GM13977 (cell line): ENCODE measurements around the gene MACROD2.
"Not testable (repeated sequence)": the region's sequence is repeated elsewhere in the genome, so short reads cannot be mapped to it uniquely, and the experiment has no call there.

Experiments
- DNase-seq: peaks from one replicate; pipeline ENCODE4 v3.0.0; 2012; ENCODE audit warnings: low spot score
- in situ Hi-C: fragments of 300-500 bp; cut with MboI; formaldehyde crosslinking; loops from one replicate; pipeline ENCODE4 v1.12.0; 2022; ENCODE audit warnings: low sequenced_read_pairs, low pct_unique_long_range_greater_than_20kb, mixed read lengths, inconsistent platforms; ENCODE audit not compliant: unreplicated experiment
- TF ChIP-seq, protein P1 (sequence below): IDR thresholded peaks from 2 replicates; pipeline ENCODE4 v1.5.1; 2012; ENCODE audit warnings: mild to moderate bottlenecking, control low read depth; ENCODE audit not compliant: insufficient read depth; ENCODE audit errors: extremely low read depth, missing control alignments

The MACROD2 gene

DNA sequence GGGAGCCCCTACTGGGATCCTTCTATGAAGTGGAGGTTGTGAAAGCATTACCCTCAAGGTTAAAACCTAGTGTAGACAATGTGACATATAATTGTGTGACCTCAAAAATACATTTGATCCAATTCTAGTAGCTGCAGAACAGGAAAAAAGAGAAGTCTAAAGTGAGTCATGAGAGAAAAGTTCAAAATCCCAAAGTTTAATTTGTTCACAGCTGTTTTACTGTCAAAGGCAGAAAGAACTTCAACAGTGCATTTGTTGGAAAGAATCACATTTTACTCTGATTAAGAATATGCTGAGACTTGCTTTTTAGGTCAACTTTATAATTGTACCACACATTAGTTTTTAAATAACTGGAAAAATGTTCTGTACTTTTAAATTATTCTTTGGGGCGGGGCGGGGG lies 1369.5 kb downstream of the MACROD2 start:
- TF ChIP-seq, protein P1, sequence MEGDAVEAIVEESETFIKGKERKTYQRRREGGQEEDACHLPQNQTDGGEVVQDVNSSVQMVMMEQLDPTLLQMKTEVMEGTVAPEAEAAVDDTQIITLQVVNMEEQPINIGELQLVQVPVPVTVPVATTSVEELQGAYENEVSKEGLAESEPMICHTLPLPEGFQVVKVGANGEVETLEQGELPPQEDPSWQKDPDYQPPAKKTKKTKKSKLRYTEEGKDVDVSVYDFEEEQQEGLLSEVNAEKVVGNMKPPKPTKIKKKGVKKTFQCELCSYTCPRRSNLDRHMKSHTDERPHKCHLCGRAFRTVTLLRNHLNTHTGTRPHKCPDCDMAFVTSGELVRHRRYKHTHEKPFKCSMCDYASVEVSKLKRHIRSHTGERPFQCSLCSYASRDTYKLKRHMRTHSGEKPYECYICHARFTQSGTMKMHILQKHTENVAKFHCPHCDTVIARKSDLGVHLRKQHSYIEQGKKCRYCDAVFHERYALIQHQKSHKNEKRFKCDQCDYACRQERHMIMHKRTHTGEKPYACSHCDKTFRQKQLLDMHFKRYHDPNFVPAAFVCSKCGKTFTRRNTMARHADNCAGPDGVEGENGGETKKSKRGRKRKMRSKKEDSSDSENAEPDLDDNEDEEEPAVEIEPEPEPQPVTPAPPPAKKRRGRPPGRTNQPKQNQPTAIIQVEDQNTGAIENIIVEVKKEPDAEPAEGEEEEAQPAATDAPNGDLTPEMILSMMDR: no peak
- in situ Hi-C loops: no loop called here
- DNase-seq: no peak

DNA sequence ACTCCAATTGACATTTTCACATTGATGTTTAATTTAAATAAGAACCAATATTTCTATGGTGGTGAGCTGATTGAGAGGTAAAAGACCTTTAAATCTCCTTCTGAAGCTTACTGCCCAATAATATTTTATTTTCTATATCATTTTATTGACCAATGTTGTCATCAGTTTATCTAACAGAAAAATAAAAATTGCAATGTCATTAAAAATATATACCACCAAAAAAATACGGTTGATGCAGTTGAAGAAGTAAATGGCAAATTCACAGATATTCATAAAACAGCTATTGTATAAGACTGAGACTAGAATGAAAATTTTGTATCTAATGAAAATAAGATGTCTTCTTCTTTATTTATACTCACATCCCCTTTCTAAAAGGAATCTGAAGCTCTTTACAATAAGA lies 1375.1 kb downstream of the MACROD2 start:
- in situ Hi-C loops: no loop called here
- no peak for DNase-seq
- TF ChIP-seq, protein P1: no peak

DNA sequence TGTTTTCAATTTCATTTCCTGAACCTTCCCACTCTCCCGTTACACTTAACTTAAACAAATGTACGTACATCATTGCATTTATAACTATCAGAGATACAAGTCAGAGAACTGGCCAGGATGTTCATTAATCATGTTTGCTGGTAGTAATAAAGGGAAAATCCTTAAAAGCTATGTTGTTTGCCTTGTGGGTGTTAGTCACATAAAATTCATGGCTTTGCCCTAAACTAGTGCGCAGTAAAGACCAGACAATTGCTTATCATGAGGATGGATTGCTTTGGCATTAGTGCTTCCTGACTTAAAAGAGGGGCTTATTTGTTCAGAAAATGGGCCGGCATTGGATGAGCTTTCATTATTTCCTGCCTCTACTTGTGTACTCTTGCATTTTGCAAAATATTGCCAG lies 1379.4 kb downstream of the MACROD2 start:
- no peak for DNase-seq
- TF ChIP-seq, protein P1: no peak
- in situ Hi-C loops: no loop called here

DNA sequence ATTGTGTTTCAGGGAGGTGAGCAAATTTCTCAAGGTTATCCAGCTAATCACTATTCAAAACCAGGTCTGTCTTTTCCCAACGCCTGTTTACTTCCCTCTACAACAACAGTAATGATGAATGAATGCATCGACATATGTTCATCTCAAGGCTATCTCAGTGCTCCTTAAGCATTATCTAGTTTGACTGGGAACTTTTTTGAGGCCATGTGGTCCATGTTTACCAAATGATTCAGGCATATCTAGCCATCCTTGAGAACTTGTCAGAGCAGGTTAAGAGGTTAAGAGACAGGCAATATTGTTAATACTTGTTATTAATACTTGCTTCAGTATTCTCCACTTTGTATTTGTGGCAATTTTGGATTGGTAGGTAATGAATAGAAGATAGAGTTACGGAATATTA lies 1380.5 kb downstream of the MACROD2 start:
- in situ Hi-C loops: no loop called here
- no peak for DNase-seq
- TF ChIP-seq, protein P1: no peak

DNA sequence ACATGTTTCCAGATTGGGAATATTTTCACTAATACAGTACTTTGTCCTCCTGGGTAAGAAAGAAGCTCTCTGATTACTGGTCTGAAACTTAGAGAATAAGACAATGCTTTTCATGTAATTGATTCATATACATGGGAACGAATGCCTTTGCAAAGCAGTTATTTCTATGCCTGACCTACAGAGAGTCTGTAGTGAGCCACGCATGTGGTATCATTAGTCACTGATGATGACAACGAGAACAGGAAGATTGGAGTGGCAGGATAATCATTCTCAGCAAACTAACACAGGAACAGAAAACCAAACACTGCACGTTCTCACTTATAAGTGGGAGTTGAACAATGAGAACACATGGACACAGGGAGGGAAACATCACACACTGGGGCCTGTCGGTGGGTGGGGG lies 1382.3 kb downstream of the MACROD2 start:
- DNase-seq, in situ Hi-C loops: not testable (repeated sequence)

DNA sequence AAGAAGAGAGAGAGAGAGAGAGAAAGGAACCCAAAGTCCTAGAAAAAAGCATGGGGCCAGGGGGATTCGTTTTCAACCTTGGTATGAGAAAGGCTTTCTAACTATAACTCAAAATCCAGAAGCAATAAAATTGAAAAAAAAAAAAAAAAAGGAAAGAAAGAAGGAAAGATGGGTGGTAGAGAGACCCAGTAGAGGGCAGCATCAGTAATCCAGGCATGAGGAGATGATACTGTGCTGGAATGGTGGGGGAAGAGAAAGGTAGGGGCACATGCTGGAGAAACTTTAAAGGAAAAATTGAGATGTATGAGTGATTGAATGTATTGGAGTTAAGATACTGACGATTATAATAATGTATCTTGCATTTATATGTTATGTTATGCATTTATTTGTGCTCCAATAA lies 1382.8 kb downstream of the MACROD2 start:
- in situ Hi-C loops: no loop called here
- DNase-seq: no peak

DNA sequence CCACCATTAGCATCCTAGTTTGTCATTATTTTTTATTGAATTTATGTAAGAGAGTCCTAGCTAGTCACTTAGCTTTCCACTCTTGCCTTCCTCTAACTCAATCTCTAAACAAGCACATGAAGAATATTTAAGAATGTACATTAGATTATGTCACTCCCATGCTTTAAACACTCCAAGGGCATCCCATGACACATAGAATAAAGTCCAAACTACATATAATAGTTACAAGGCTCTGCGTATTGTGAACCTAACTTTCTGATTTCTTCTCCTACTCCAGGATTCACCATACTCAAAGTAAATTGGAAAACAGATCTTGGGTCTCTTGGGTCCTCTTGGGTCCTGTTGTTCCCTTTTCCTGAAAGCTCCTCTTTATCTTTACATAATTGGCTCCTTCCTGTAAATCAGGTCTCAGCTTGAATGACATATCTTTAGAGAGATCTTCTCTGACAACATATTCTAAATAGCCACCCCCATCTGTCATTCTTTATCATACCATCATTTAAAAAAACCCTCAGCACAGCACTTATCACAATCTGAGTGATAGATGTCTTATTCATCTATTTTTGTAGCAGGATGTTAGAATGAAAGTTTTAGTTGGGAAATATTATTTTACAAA lies 1384.5 kb downstream of the MACROD2 start:
- DNase-seq: no peak
- in situ Hi-C loops: no loop called here
- TF ChIP-seq, protein P1: no peak

More for the DNA sequence above, 1382.8 kb downstream of the MACROD2 start:
- TF ChIP-seq, protein P1: no peak
